ENCODE measurements around the gene HSD17B1. TPM values are rescaled to one million over a fixed set of nuclear protein-coding genes. Genes with fewer than 3 reads are reported as not detected.

HSD17B1 gene
- total RNA-seq, 2 donors from 2014 or later = 0.88 to 1.7 TPM

DNA sequence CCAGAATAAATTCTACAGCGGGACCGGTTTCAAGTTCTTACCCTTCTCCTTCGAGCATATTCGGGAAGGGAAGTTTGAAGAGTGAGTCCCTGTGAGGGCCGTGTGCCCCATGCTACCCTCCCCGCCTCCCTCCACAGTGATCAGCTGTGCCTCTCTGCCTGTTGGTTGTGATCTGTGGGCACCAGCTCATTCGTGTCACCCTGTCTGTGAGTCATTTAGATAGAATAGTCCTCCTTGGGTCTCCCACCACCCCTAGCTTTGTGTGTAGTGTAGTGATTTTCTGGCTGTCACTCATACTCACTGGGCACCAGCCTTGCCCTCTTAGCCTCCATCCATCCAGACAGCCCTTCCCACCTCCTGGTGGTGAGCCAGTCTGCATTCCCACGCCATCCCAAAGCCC, 31.7 kb upstream of the HSD17B1 start:
- Histone ChIP-seq H3K9me3 (no peaks in the 10 kb centered on the region), H3K36me3 (no peaks in the 10 kb centered on the region), H3K4me3 (no peak overlapping the region), H3K27me3 (no peaks in the 10 kb centered on the region), H3K27ac (peak overlapping the region; percentile 95), H3K4me1 (peaks cover 39% of the 10 kb centered on the region), H3K9ac (ENCODE audit: low read depth in 2 of 2, low read length in 2 of 2) (peak overlapping the region in 1 of 2 donors; percentile 76)
- TF ChIP-seq, protein P1, sequence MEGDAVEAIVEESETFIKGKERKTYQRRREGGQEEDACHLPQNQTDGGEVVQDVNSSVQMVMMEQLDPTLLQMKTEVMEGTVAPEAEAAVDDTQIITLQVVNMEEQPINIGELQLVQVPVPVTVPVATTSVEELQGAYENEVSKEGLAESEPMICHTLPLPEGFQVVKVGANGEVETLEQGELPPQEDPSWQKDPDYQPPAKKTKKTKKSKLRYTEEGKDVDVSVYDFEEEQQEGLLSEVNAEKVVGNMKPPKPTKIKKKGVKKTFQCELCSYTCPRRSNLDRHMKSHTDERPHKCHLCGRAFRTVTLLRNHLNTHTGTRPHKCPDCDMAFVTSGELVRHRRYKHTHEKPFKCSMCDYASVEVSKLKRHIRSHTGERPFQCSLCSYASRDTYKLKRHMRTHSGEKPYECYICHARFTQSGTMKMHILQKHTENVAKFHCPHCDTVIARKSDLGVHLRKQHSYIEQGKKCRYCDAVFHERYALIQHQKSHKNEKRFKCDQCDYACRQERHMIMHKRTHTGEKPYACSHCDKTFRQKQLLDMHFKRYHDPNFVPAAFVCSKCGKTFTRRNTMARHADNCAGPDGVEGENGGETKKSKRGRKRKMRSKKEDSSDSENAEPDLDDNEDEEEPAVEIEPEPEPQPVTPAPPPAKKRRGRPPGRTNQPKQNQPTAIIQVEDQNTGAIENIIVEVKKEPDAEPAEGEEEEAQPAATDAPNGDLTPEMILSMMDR (IDR thresholded peaks at IDR 0.05) = no peak
- no peak for DNase-seq
- intact Hi-C loops (cut with DNase I) = loop anchor here (5.0 kb wide), 1 partner anchor 199 kb away; no protein-coding TSS in a partner anchor

GRCh38 chr17:42521666-42522262, 31.0 kb upstream of the HSD17B1 start:
- peak overlapping the region; percentile 44 to 76 for H3K9ac ChIP-seq (ENCODE audit: low read depth in 2 of 2, low read length in 2 of 2)
- peak overlapping the region; percentile 95 for H3K27ac ChIP-seq
- intact Hi-C loops (cut with DNase I) = loop anchor here (5.0 kb wide), 1 partner anchor 199 kb away; no protein-coding TSS in a partner anchor
- H3K4me1 ChIP-seq = peaks cover 39% of the 10 kb centered on the region
- H3K27me3 ChIP-seq = no peaks in the 10 kb centered on the region
- H3K9me3 ChIP-seq = no peaks in the 10 kb centered on the region
- no peak for DNase-seq
- TF ChIP-seq, protein P1 (IDR thresholded peaks at IDR 0.05) = no peak
- no peaks in the 10 kb centered on the region for H3K36me3 ChIP-seq
- no peak overlapping the region for H3K4me3 ChIP-seq

GRCh38 chr17:42522263-42522790, 30.4 kb upstream of the HSD17B1 start:
- H3K4me1 ChIP-seq = peaks cover 37% of the 10 kb centered on the region
- H3K27ac ChIP-seq = peak overlapping the region; percentile 95
- no peaks in the 10 kb centered on the region for H3K36me3 ChIP-seq
- TF ChIP-seq, protein P1 (IDR thresholded peaks at IDR 0.05) = no peak
- no peak overlapping the region for H3K4me3 ChIP-seq
- DNase-seq = no peak
- H3K9ac ChIP-seq (ENCODE audit: low read depth in 2 of 2, low read length in 2 of 2) = peak overlapping the region; percentile 44 to 76
- intact Hi-C loops (cut with DNase I) = loop anchor here (5.0 kb wide), 1 partner anchor 200 kb away; no protein-coding TSS in a partner anchor
- no peaks in the 10 kb centered on the region for H3K27me3 ChIP-seq
- H3K9me3 ChIP-seq = no peaks in the 10 kb centered on the region

GRCh38 chr17:42522798-42523278, 29.9 kb upstream of the HSD17B1 start:
- no peak overlapping the region for H3K4me3 ChIP-seq
- H3K9ac ChIP-seq (ENCODE audit: low read depth in 2 of 2, low read length in 2 of 2) = no peak overlapping the region
- intact Hi-C loops (cut with DNase I) = loop anchor here (5.0 kb wide), 1 partner anchor 201 kb away; no protein-coding TSS in a partner anchor
- H3K27me3 ChIP-seq = no peaks in the 10 kb centered on the region
- peaks cover 33% of the 10 kb centered on the region for H3K4me1 ChIP-seq
- no peak for DNase-seq
- H3K36me3 ChIP-seq = no peaks in the 10 kb centered on the region
- TF ChIP-seq, protein P1 (IDR thresholded peaks at IDR 0.05) = no peak
- H3K9me3 ChIP-seq = no peaks in the 10 kb centered on the region
- H3K27ac ChIP-seq = peak overlapping the region; percentile 95

GRCh38 chr17:42525221-42525620, 27.5 kb upstream of the HSD17B1 start:
- no peaks in the 10 kb centered on the region for H3K27me3 ChIP-seq
- H3K9ac ChIP-seq (ENCODE audit: low read depth in 2 of 2, low read length in 2 of 2) = no peak overlapping the region
- no peaks in the 10 kb centered on the region for H3K36me3 ChIP-seq
- intact Hi-C loops (cut with DNase I) = no loop called here
- H3K4me3 ChIP-seq = no peak overlapping the region
- H3K4me1 ChIP-seq = peaks cover 12% of the 10 kb centered on the region
- no peak for DNase-seq
- TF ChIP-seq, protein P1 (IDR thresholded peaks at IDR 0.05) = no peak
- H3K27ac ChIP-seq = no peak overlapping the region
- no peaks in the 10 kb centered on the region for H3K9me3 ChIP-seq

Measured in colonic mucosa (tissue), 4 donors.